ENCODE measurements around the gene ACOT13. TPM values are rescaled to one million over a fixed set of nuclear protein-coding genes. Genes with fewer than 3 reads are reported as not detected.
A peak's percentile ranks its signal among the peaks of the same experiment; 100 is the strongest.
"Not testable (repeated sequence)": the region's sequence is repeated elsewhere in the genome, so short reads cannot be mapped to it uniquely, and the experiment has no call there.

The ACOT13 gene
- total and polyA plus RNA-seq, 2 of the 4 experiments (the other 2 are of a cell fraction), result 3.6 to 25.7 TPM

- Histone ChIP-seq H3K79me1 (ENCODE audit: low read depth in 1 of 2, low read length in 2 of 2) (peaks cover 0 to 35% of the 10 kb centered on the region in 2 experiments), H3K18ac (ENCODE audit: low read depth, low read length) (no peak overlapping the region), H3K9me3 (ENCODE audit: control insufficient read depth, insufficient read depth, low read length) (no peaks in the 10 kb centered on the region), H2BK5ac (ENCODE audit: low read depth, low read length, poor library complexity, severe bottlenecking) (no peak overlapping the region), H2AK9ac (replicated peaks; ENCODE audit: low read depth, low read length, poor library complexity) (no peak overlapping the region), H3K9me1 (ENCODE audit: insufficient read depth, low read length) (no peaks in the 10 kb centered on the region), H3K9ac (ENCODE audit: low read depth, low read length) (no peak overlapping the region), H2BK15ac (ENCODE audit: low read depth, low read length) (no peak overlapping the region), H4K20me1 (ENCODE audit: insufficient read depth, low read length) (peaks cover 56% of the 10 kb centered on the region), H3K27me3 (ENCODE audit: control insufficient read depth, insufficient read depth, low read length) (no peaks in the 10 kb centered on the region), H3K4me2 (ENCODE audit: low read depth, low read length) (no peak overlapping the region), H4K5ac (ENCODE audit: low read depth, low read length) (no peak overlapping the region), H4K8ac (ENCODE audit: low read depth in 2 of 2, low read length in 2 of 2) (no peak overlapping the region), H2AK5ac (ENCODE audit: low read depth, low read length) (no peak overlapping the region), H2BK120ac (ENCODE audit: low read depth, low read length) (no peak overlapping the region), H3K23ac (ENCODE audit: low read depth, low read length) (no peak overlapping the region), H3K36me3 (ENCODE audit: control insufficient read depth, insufficient read depth, low read length) (peaks cover 68% of the 10 kb centered on the region), H3K4me3 (ENCODE audit: insufficient read depth, low read depth, low read length) (no peak overlapping the region), H4K91ac (ENCODE audit: insufficient read depth, low read depth, low read length) (no peak overlapping the region), H3K4ac (ENCODE audit: low read depth, low read length) (no peak overlapping the region), H2AFZ (replicated peaks; ENCODE audit: low read length, poor library complexity) (no peak overlapping the region), H3K27ac (ENCODE audit: insufficient read depth, low read length) (no peak overlapping the region), H3K14ac (replicated peaks; ENCODE audit: low read depth, low read length) (no peak overlapping the region), H2BK20ac (ENCODE audit: low read depth, low read length) (no peak overlapping the region), H3K56ac (ENCODE audit: extremely low read depth, insufficient read depth, low read length) (no peak overlapping the region), H3K4me1 (ENCODE audit: control insufficient read depth, insufficient read depth, low read length) (no peaks in the 10 kb centered on the region; the same call in 1 of the 2 replicates)
- in situ Hi-C loops (cut with MboI; ENCODE audit: low sequenced_read_pairs) (loop anchor here (5.0 kb wide), 1 partner anchor 57 kb away; no protein-coding TSS in a partner anchor), intact Hi-C loops (cut with micrococcal nuclease) (loop anchor here (10.0 kb wide), 1 partner anchor 144 kb away; no protein-coding TSS in a partner anchor), dilution Hi-C loops (cut with HindIII; ENCODE audit: low sequenced_read_pairs, unreplicated experiment) (no loop called here)
- ATAC-seq (ENCODE audit: low read depth), result no peak
- TF ChIP-seq MAFK (IDR thresholded peaks at IDR 0.05; ENCODE audit: low read depth, low read length), result peak; percentile 48; the same call in 1 of the 2 replicates
- TF ChIP-seq, protein P1, sequence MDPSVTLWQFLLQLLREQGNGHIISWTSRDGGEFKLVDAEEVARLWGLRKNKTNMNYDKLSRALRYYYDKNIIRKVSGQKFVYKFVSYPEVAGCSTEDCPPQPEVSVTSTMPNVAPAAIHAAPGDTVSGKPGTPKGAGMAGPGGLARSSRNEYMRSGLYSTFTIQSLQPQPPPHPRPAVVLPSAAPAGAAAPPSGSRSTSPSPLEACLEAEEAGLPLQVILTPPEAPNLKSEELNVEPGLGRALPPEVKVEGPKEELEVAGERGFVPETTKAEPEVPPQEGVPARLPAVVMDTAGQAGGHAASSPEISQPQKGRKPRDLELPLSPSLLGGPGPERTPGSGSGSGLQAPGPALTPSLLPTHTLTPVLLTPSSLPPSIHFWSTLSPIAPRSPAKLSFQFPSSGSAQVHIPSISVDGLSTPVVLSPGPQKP (IDR thresholded peaks at IDR 0.05; ENCODE audit: borderline replicate concordance, low read depth, low read length), result no peak
- no CpG with 5 or more reads among the region's 10 CpGs for WGBS, 2 experiments (ENCODE audit: extremely low coverage in 2 of 2, insufficient read length in 1 of 2)
- no peak for DNase-seq
- POLR2A ChIA-PET (ENCODE audit: unreplicated experiment), result no interaction called here
- CTCF ChIA-PET, result interaction anchor here (0.6 kb wide), 1 partner anchor 60 kb away, joined by 6 read pairs; no protein-coding TSS in a partner anchor
- BruUV-seq (replicated peaks), result no TSS peak
These were observed 43.8 kb downstream of the ACOT13 start for GRCh38 chr6:24710519-24711303.

DNA sequence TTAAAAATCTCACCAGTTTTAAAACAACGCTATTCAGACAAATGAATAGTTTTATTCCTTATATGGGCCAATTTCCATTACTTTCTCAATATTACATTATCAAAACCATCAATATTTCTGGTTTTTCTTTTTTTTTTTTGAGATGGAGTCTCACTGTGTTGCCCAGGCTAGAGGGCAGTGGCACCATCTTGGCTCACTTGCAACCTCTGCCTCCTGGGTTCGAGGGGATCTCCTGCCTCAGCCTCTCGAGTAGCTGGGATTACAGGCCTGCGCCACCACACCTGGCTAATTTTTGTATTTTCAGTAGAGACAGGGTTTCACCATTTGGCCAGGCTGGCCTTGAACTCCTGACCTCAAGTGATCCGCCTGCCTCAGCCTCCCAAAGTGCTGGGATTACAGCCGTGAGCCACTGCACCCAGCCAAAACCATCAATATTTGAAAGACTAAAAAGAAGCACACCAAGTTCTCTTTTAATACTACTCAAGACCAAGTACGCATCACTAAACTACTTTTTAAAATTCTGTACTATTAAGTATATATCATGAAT lies 49.8 kb downstream of the ACOT13 start:
- H3K4me1 ChIP-seq (ENCODE audit: control insufficient read depth, insufficient read depth, low read length); H2AK9ac ChIP-seq (replicated peaks; ENCODE audit: low read depth, low read length, poor library complexity); H4K91ac ChIP-seq (ENCODE audit: insufficient read depth, low read depth, low read length); H3K14ac ChIP-seq (replicated peaks; ENCODE audit: low read depth, low read length); H3K9me1 ChIP-seq (ENCODE audit: insufficient read depth, low read length); POLR2A ChIA-PET (ENCODE audit: unreplicated experiment); H3K27me3 ChIP-seq (ENCODE audit: control insufficient read depth, insufficient read depth, low read length); H2BK20ac ChIP-seq (ENCODE audit: low read depth, low read length); H3K4me3 ChIP-seq (ENCODE audit: insufficient read depth, low read depth, low read length); H3K56ac ChIP-seq (ENCODE audit: extremely low read depth, insufficient read depth, low read length); H2BK15ac ChIP-seq (ENCODE audit: low read depth, low read length); ATAC-seq (ENCODE audit: low read depth); BruUV-seq (replicated peaks); H2AFZ ChIP-seq (replicated peaks; ENCODE audit: low read length, poor library complexity); H3K18ac ChIP-seq (ENCODE audit: low read depth, low read length); H3K4ac ChIP-seq (ENCODE audit: low read depth, low read length); in situ Hi-C loops (cut with MboI; ENCODE audit: low sequenced_read_pairs); dilution Hi-C loops (cut with HindIII; ENCODE audit: low sequenced_read_pairs, unreplicated experiment); H3K9me3 ChIP-seq (ENCODE audit: control insufficient read depth, insufficient read depth, low read length); H3K27ac ChIP-seq (ENCODE audit: insufficient read depth, low read length); DNase-seq; H3K9ac ChIP-seq (ENCODE audit: low read depth, low read length); H2BK5ac ChIP-seq (ENCODE audit: low read depth, low read length, poor library complexity, severe bottlenecking); H3K23ac ChIP-seq (ENCODE audit: low read depth, low read length); H2AK5ac ChIP-seq (ENCODE audit: low read depth, low read length); H4K8ac ChIP-seq (ENCODE audit: low read depth in 2 of 2, low read length in 2 of 2); H2BK120ac ChIP-seq (ENCODE audit: low read depth, low read length); H4K5ac ChIP-seq (ENCODE audit: low read depth, low read length): not testable (repeated sequence)
- Histone ChIP-seq H4K20me1 (ENCODE audit: insufficient read depth, low read length) (peaks cover 77% of the 10 kb centered on the region), H3K79me1 (ENCODE audit: low read depth in 1 of 2, low read length in 2 of 2) (peaks cover 0 to 19% of the 10 kb centered on the region in 2 experiments; a peak in 3 of 4 replicates), H3K36me3 (ENCODE audit: control insufficient read depth, insufficient read depth, low read length) (peaks cover 35% of the 10 kb centered on the region), H3K4me2 (ENCODE audit: low read depth, low read length) (peak overlapping the region; percentile 49)
- CTCF ChIA-PET, result interaction anchor here (0.6 kb wide), 1 partner anchor 133 kb away, joined by 3 read pairs; no protein-coding TSS in a partner anchor
- no CpG with 5 or more reads among the region's 7 CpGs for WGBS, 2 experiments (ENCODE audit: extremely low coverage in 2 of 2, insufficient read length in 1 of 2)
- intact Hi-C loops (cut with micrococcal nuclease), result loop anchor here (5.0 to 10.0 kb wide), 2 partner anchors 138 to 356 kb away; no protein-coding TSS in a partner anchor
